ENCODE measurements around the gene SRP72.
A peak's percentile ranks its signal among the peaks of the same experiment; 100 is the strongest.
"Not testable (repeated sequence)": the region's sequence is repeated elsewhere in the genome, so short reads cannot be mapped to it uniquely, and the experiment has no call there.

The SRP72 gene

DNA sequence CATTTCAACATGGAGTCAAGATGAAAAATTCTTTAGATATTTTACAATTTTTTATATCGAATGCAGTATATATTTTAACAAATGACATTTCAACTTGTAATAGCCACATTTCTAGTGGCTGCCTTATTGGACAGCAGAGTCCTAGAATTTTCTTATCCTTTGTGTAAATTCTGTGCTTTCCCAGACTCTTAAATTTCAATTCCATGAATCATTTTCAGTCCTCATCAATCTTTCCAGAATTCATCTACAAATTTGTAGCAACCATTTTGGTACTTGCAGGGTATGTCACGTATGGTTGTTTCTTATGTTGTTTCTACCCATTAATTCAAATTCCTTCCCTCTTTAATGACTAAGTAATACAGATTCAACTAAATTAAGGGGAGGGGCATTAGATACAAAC lies 28.7 kb upstream of the SRP72 start:
- Histone ChIP-seq H3K27ac (ENCODE audit: low read depth, low read length) (no peak overlapping the region), H3K9ac (ENCODE audit: low read depth, low read length) (no peak overlapping the region), H3K36me3 (ENCODE audit: control insufficient read depth, insufficient read depth, low read length) (peaks cover 43% of the 10 kb centered on the region), H3K4me1 (ENCODE audit: control insufficient read depth, insufficient read depth, low read length) (peaks cover 17% of the 10 kb centered on the region), H3K27me3 (ENCODE audit: control insufficient read depth, insufficient read depth, low read length) (no peaks in the 10 kb centered on the region), H3K9me3 (ENCODE audit: control insufficient read depth, insufficient read depth, low read length) (no peaks in the 10 kb centered on the region), H3K4me3 (ENCODE audit: low read depth, low read length) (peak overlapping the region; percentile 29; the same call in 1 of the 2 replicates)

DNA sequence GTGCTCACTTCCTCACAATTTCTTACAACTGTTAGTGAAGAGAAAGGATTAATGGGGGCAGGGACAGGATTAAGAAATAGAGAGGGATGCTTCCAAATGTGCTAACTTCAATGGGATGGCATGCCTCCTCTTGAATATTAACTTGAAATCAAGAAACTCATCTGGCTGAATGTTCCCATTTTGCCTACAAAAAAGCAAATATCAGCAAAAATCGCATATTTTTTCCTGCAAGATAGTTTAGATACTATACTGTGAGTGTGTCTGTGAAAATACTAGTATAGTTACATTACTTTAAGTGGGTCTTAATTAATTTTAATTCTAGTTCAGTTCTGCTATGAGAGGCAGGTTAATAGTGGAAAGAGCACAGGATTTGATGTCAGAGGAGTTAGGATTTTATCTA lies 26.4 kb upstream of the SRP72 start:
- peaks cover 17% of the 10 kb centered on the region for H3K4me1 ChIP-seq (ENCODE audit: control insufficient read depth, insufficient read depth, low read length)
- H3K27me3 ChIP-seq (ENCODE audit: control insufficient read depth, insufficient read depth, low read length): no peaks in the 10 kb centered on the region
- H3K27ac ChIP-seq (ENCODE audit: low read depth, low read length): no peak overlapping the region
- no peak overlapping the region for H3K9ac ChIP-seq (ENCODE audit: low read depth, low read length)
- H3K36me3 ChIP-seq (ENCODE audit: control insufficient read depth, insufficient read depth, low read length): peaks cover 65% of the 10 kb centered on the region
- no peak overlapping the region for H3K4me3 ChIP-seq (ENCODE audit: low read depth, low read length)
- H3K9me3 ChIP-seq (ENCODE audit: control insufficient read depth, insufficient read depth, low read length): no peaks in the 10 kb centered on the region

DNA sequence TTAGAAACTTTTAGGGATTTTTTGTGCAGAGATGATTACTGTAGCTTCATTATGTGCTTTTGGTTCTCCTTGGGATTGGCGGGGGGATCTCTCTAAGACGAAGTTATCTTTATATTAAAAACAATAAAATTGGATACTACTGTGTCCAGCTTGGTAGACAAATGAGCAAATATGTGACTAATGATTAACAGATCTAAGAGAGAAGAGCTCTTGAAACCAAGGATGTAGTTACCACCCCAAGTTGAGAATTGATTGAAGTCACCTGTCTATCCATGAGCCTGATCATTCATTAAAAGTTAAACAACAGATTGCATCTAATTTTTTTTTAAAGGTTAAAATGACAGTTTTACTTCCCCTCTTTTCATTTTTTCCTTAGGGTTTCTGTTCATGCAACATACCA lies 22.7 kb upstream of the SRP72 start:
- Histone ChIP-seq H3K9ac (ENCODE audit: low read depth, low read length) (no peak overlapping the region), H3K36me3 (ENCODE audit: control insufficient read depth, insufficient read depth, low read length) (peaks cover 100% of the 10 kb centered on the region), H3K27ac (ENCODE audit: low read depth, low read length) (no peak overlapping the region), H3K4me1 (ENCODE audit: control insufficient read depth, insufficient read depth, low read length) (peaks cover 14% of the 10 kb centered on the region), H3K27me3 (ENCODE audit: control insufficient read depth, insufficient read depth, low read length) (no peaks in the 10 kb centered on the region), H3K4me3 (ENCODE audit: low read depth, low read length) (no peak overlapping the region), H3K9me3 (ENCODE audit: control insufficient read depth, insufficient read depth, low read length) (no peaks in the 10 kb centered on the region)

DNA sequence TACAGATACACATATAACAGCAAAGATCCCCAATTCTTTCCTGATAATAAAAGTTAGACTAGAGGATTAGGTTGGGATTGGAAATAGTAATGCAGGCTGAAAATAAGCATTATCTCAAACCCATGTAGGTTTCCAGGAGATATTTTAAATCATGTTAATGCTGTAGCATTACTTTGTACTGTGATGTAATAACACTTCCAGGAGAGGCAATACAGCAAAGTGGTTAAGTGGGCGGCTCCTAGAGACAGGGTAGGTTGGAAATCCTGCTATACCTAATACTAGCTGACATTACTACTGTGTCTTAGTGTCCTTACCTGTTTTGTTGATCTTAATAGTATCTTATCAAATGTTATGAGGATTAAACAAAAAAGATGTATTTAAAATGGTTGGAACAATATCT lies 21.7 kb upstream of the SRP72 start:
- H3K4me3 ChIP-seq (ENCODE audit: low read depth, low read length): no peak overlapping the region
- H3K36me3 ChIP-seq (ENCODE audit: control insufficient read depth, insufficient read depth, low read length): peaks cover 100% of the 10 kb centered on the region
- H3K9me3 ChIP-seq (ENCODE audit: control insufficient read depth, insufficient read depth, low read length): no peaks in the 10 kb centered on the region
- no peak overlapping the region for H3K9ac ChIP-seq (ENCODE audit: low read depth, low read length)
- peaks cover 5% of the 10 kb centered on the region for H3K4me1 ChIP-seq (ENCODE audit: control insufficient read depth, insufficient read depth, low read length)
- no peak overlapping the region for H3K27ac ChIP-seq (ENCODE audit: low read depth, low read length)
- H3K27me3 ChIP-seq (ENCODE audit: control insufficient read depth, insufficient read depth, low read length): no peaks in the 10 kb centered on the region

GRCh38 chr4:56448301-56448700 lies 19.1 kb upstream of the SRP72 start:
- H3K4me3 ChIP-seq (ENCODE audit: low read depth, low read length): no peak overlapping the region
- H3K27me3 ChIP-seq (ENCODE audit: control insufficient read depth, insufficient read depth, low read length): no peaks in the 10 kb centered on the region
- H3K36me3 ChIP-seq (ENCODE audit: control insufficient read depth, insufficient read depth, low read length): peaks cover 98% of the 10 kb centered on the region
- H3K27ac ChIP-seq (ENCODE audit: low read depth, low read length): no peak overlapping the region
- no peak overlapping the region for H3K9ac ChIP-seq (ENCODE audit: low read depth, low read length)
- no peaks in the 10 kb centered on the region for H3K9me3 ChIP-seq (ENCODE audit: control insufficient read depth, insufficient read depth, low read length)
- no peaks in the 10 kb centered on the region for H3K4me1 ChIP-seq (ENCODE audit: control insufficient read depth, insufficient read depth, low read length)

- H3K27me3 ChIP-seq (ENCODE audit: control insufficient read depth, insufficient read depth, low read length); H3K4me1 ChIP-seq (ENCODE audit: control insufficient read depth, insufficient read depth, low read length); H3K4me3 ChIP-seq (ENCODE audit: low read depth, low read length): not testable (repeated sequence)
Observed at GRCh38 chr4:56449475-56449874, 17.9 kb upstream of the SRP72 start.

GRCh38 chr4:56450342-56450741 lies 17.1 kb upstream of the SRP72 start:
- no peaks in the 10 kb centered on the region for H3K27me3 ChIP-seq (ENCODE audit: control insufficient read depth, insufficient read depth, low read length)

More at GRCh38 chr4:56449475-56449874, 17.9 kb upstream of the SRP72 start:
- not testable (repeated sequence) for H3K27ac ChIP-seq (ENCODE audit: low read depth, low read length); H3K9ac ChIP-seq (ENCODE audit: low read depth, low read length); H3K9me3 ChIP-seq (ENCODE audit: control insufficient read depth, insufficient read depth, low read length)
- peaks cover 98% of the 10 kb centered on the region for H3K36me3 ChIP-seq (ENCODE audit: control insufficient read depth, insufficient read depth, low read length)

DNA sequence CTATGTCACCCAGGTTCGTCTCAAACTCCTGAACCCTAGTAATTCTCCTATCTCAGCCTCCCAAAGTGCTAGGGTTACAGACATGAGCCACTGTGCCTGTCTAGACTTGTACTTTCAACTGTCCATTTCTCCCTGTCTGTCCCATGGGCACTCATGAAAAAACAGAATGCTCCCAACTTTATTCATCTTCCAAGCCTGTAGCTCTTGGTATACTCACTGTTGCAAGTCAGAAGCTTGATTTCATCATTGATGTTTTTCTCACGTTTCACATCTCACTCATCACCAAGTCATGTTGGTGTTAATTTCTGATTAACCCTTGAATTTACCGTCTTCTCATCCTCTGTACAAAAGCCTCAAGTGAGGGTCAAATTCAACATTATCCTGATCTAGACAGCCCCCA lies 7.3 kb upstream of the SRP72 start:
- Histone ChIP-seq H3K27me3 (ENCODE audit: control insufficient read depth, insufficient read depth, low read length) (no peaks in the 10 kb centered on the region), H3K36me3 (ENCODE audit: control insufficient read depth, insufficient read depth, low read length) (peaks cover 81% of the 10 kb centered on the region), H3K9me3 (ENCODE audit: control insufficient read depth, insufficient read depth, low read length) (no peaks in the 10 kb centered on the region), H3K27ac (ENCODE audit: low read depth, low read length) (no peak overlapping the region), H3K9ac (ENCODE audit: low read depth, low read length) (no peak overlapping the region), H3K4me1 (ENCODE audit: control insufficient read depth, insufficient read depth, low read length) (no peaks in the 10 kb centered on the region), H3K4me3 (ENCODE audit: low read depth, low read length) (no peak overlapping the region)

More at GRCh38 chr4:56450342-56450741, 17.1 kb upstream of the SRP72 start:
- no peak overlapping the region for H3K4me3 ChIP-seq (ENCODE audit: low read depth, low read length)
- H3K9me3 ChIP-seq (ENCODE audit: control insufficient read depth, insufficient read depth, low read length): no peaks in the 10 kb centered on the region
- no peaks in the 10 kb centered on the region for H3K4me1 ChIP-seq (ENCODE audit: control insufficient read depth, insufficient read depth, low read length)
- no peak overlapping the region for H3K9ac ChIP-seq (ENCODE audit: low read depth, low read length)
- H3K27ac ChIP-seq (ENCODE audit: low read depth, low read length): no peak overlapping the region
- peaks cover 98% of the 10 kb centered on the region for H3K36me3 ChIP-seq (ENCODE audit: control insufficient read depth, insufficient read depth, low read length)

DNA sequence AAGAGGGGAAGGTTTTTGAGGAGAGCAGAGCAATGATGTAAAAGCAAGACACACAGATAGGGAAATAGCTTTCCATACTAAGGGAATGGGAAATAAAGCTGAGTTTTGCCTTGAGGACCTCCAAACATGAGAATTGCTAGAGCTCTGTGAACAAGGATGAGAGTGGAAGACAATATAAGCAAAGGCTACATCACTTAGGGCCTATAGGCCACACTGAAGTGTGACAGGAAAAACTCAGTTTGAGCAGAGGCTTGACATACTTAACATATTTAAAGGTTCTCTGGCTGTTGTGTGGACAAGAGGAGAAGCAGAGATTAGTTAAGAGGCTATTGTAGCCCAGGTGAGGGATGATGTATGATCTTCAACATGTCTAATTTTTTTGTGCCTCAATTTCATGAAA lies 5.3 kb upstream of the SRP72 start:
- Histone ChIP-seq H3K9me3 (ENCODE audit: control insufficient read depth, insufficient read depth, low read length) (no peaks in the 10 kb centered on the region), H3K27ac (ENCODE audit: low read depth, low read length) (no peak overlapping the region), H3K27me3 (ENCODE audit: control insufficient read depth, insufficient read depth, low read length) (no peaks in the 10 kb centered on the region), H3K9ac (ENCODE audit: low read depth, low read length) (no peak overlapping the region), H3K36me3 (ENCODE audit: control insufficient read depth, insufficient read depth, low read length) (peaks cover 60% of the 10 kb centered on the region), H3K4me3 (ENCODE audit: low read depth, low read length) (no peak overlapping the region), H3K4me1 (ENCODE audit: control insufficient read depth, insufficient read depth, low read length) (peaks cover 8% of the 10 kb centered on the region; the same call in 1 of the 2 replicates)

- Histone ChIP-seq H3K27ac (ENCODE audit: low read depth, low read length) (peak overlapping the region; percentile 8), H3K9me3 (ENCODE audit: control insufficient read depth, insufficient read depth, low read length) (no peaks in the 10 kb centered on the region), H3K4me3 (ENCODE audit: low read depth, low read length) (no peak overlapping the region), H3K9ac (ENCODE audit: low read depth, low read length) (no peak overlapping the region), H3K4me1 (ENCODE audit: control insufficient read depth, insufficient read depth, low read length) (peaks cover 12% of the 10 kb centered on the region), H3K27me3 (ENCODE audit: control insufficient read depth, insufficient read depth, low read length) (no peaks in the 10 kb centered on the region), H3K36me3 (ENCODE audit: control insufficient read depth, insufficient read depth, low read length) (peaks cover 45% of the 10 kb centered on the region)
Observed at GRCh38 chr4:56463711-56464110, 3.7 kb upstream of the SRP72 start.

GRCh38 chr4:56464581-56464980 lies 2.8 kb upstream of the SRP72 start:
- Histone ChIP-seq H3K9ac (ENCODE audit: low read depth, low read length) (no peak overlapping the region), H3K36me3 (ENCODE audit: control insufficient read depth, insufficient read depth, low read length) (peaks cover 37% of the 10 kb centered on the region), H3K4me3 (ENCODE audit: low read depth, low read length) (no peak overlapping the region), H3K4me1 (ENCODE audit: control insufficient read depth, insufficient read depth, low read length) (peaks cover 20% of the 10 kb centered on the region), H3K9me3 (ENCODE audit: control insufficient read depth, insufficient read depth, low read length) (no peaks in the 10 kb centered on the region), H3K27me3 (ENCODE audit: control insufficient read depth, insufficient read depth, low read length) (no peaks in the 10 kb centered on the region), H3K27ac (ENCODE audit: low read depth, low read length) (no peak overlapping the region)
